H7 (cell line): ENCODE results near the gene SRSF2. TPM values are rescaled to one million over a fixed set of nuclear protein-coding genes. Genes with fewer than 3 reads are reported as not detected.
"Not testable (repeated sequence)": the region's sequence is repeated elsewhere in the genome, so short reads cannot be mapped to it uniquely, and the experiment has no call there.

Source experiments
- DNase-seq: peaks from one replicate; pipeline ENCODE4 v3.0.0; 2012
- H3K27me3 ChIP-seq: 2 replicates; pipeline ENCODE4 v1.6.0; 2011; ENCODE audit warnings: mild to moderate bottlenecking, low read length; ENCODE audit not compliant: control insufficient read depth, insufficient read depth
- H3K36me3 ChIP-seq: replicated peaks from 2 replicates; pipeline ENCODE4 v1.5.1; 2011; ENCODE audit warnings: low read length; ENCODE audit not compliant: control insufficient read depth, insufficient read depth
- H3K4me3 ChIP-seq: 2 replicates; pipeline ENCODE4 v1.5.1; 2011; ENCODE audit warnings: low read depth, mild to moderate bottlenecking, control low read depth, low read length, moderate library complexity; ENCODE audit not compliant: insufficient read depth
- total RNA-seq: library from RNA; depleted of rRNA; stranded (reverse); fragments of >200 nt; shearing (Covaris generic); gene quantifications from 2 replicates; pipeline ENCODE4 v1.2.3, GENCODE V29; 2014

Gene SRSF2
- total RNA-seq, 1 experiment from 2014 or later = 489 TPM

GRCh38 chr17:76716839-76717215 lies 20.3 kb downstream of the SRSF2 start:
- no peak for DNase-seq
- Histone ChIP-seq H3K36me3 (peaks cover 26% of the 10 kb centered on the region), H3K27me3 (no peaks in the 10 kb centered on the region), H3K4me3 (no peak overlapping the region)

- Histone ChIP-seq H3K4me3 (no peak overlapping the region), H3K27me3 (no peaks in the 10 kb centered on the region), H3K36me3 (peaks cover 25% of the 10 kb centered on the region)
- no peak for DNase-seq
Observed at GRCh38 chr17:76716146-76716838, 20.8 kb downstream of the SRSF2 start.

- H3K4me3 ChIP-seq = no peak overlapping the region
- no peaks in the 10 kb centered on the region for H3K27me3 ChIP-seq
- no peak for DNase-seq
- peaks cover 22% of the 10 kb centered on the region for H3K36me3 ChIP-seq
Observed at GRCh38 chr17:76715496-76715830, 21.7 kb downstream of the SRSF2 start.

GRCh38 chr17:76714822-76715495 lies 22.2 kb downstream of the SRSF2 start:
- H3K4me3 ChIP-seq = no peak overlapping the region
- peaks cover 17% of the 10 kb centered on the region for H3K36me3 ChIP-seq
- DNase-seq = peak; percentile 82

GRCh38 chr17:76714336-76714735 lies 22.8 kb downstream of the SRSF2 start:
- DNase-seq = no peak

More at GRCh38 chr17:76714822-76715495, 22.2 kb downstream of the SRSF2 start:
- peaks cover 4% of the 10 kb centered on the region for H3K27me3 ChIP-seq

GRCh38 chr17:76713765-76714164 lies 23.4 kb downstream of the SRSF2 start:
- H3K36me3 ChIP-seq = peaks cover 13% of the 10 kb centered on the region

More at GRCh38 chr17:76714336-76714735, 22.8 kb downstream of the SRSF2 start:
- peaks cover 10% of the 10 kb centered on the region for H3K27me3 ChIP-seq
- no peak overlapping the region for H3K4me3 ChIP-seq
- H3K36me3 ChIP-seq = peaks cover 15% of the 10 kb centered on the region

GRCh38 chr17:76712321-76712720 lies 24.8 kb downstream of the SRSF2 start:
- not testable (repeated sequence) for H3K36me3 ChIP-seq, DNase-seq, H3K4me3 ChIP-seq
- H3K27me3 ChIP-seq = peaks cover 18% of the 10 kb centered on the region

More at GRCh38 chr17:76713765-76714164, 23.4 kb downstream of the SRSF2 start:
- Histone ChIP-seq H3K4me3 (no peak overlapping the region), H3K27me3 (peaks cover 15% of the 10 kb centered on the region)
- DNase-seq = no peak

GRCh38 chr17:76710863-76711611 lies 26.1 kb downstream of the SRSF2 start, which contains the start of gene MXRA7:
Gene MXRA7, minus strand, starts transcription at chr17:76710965. Its CDS starts 19 bp downstream, at chr17:76710946.
- peaks cover under 1% of the 10 kb centered on the region; the same call in 1 of the 2 replicates for H3K36me3 ChIP-seq
- peak within 1 kb of the TSS; percentile 53 for H3K4me3 ChIP-seq
- H3K27me3 ChIP-seq = peaks cover 18% of the 10 kb centered on the region
- DNase-seq = peak; percentile 97

- peak; percentile 85 for DNase-seq
- not testable (repeated sequence) for H3K36me3 ChIP-seq
- Histone ChIP-seq H3K4me3 (peak overlapping the region; percentile 53), H3K27me3 (peaks cover 18% of the 10 kb centered on the region)
Observed at GRCh38 chr17:76709951-76710862, 26.9 kb downstream of the SRSF2 start.

- DNase-seq = peak; percentile 60
- H3K4me3 ChIP-seq = peak overlapping the region; percentile 53
- no peaks in the 10 kb centered on the region for H3K36me3 ChIP-seq
- peaks cover 18% of the 10 kb centered on the region for H3K27me3 ChIP-seq
Observed at GRCh38 chr17:76709077-76709950, 27.8 kb downstream of the SRSF2 start.

- H3K36me3 ChIP-seq = no peaks in the 10 kb centered on the region
- peaks cover 18% of the 10 kb centered on the region for H3K27me3 ChIP-seq
- peak; percentile 93 for DNase-seq
- no peak overlapping the region for H3K4me3 ChIP-seq
Observed at GRCh38 chr17:76707985-76708807, 28.9 kb downstream of the SRSF2 start.

GRCh38 chr17:76706817-76707216 lies 30.3 kb downstream of the SRSF2 start:
- DNase-seq = no peak
- Histone ChIP-seq H3K36me3 (no peaks in the 10 kb centered on the region), H3K4me3 (no peak overlapping the region), H3K27me3 (peaks cover 18% of the 10 kb centered on the region)
